ENCODE measurements around the gene CACNA1I.

- TF ChIP-seq CTCF (conservative IDR thresholded peaks at IDR 0.05) (no peak), ZFX (IDR thresholded peaks at IDR 0.05) (no peak)
These were observed 95.3 kb downstream of the CACNA1I start for GRCh38 chr22:39665661-39666431.
